Ovary (tissue), 3 donors: ENCODE data around the gene SMAD9.

Experiments used
- CTCF ChIP-seq, 3 donors: fragments of 450-650 bp in 2 of 3; fragments of 200-600 bp in 1 of 3; IDR thresholded peaks; one replicate each; pipeline versions ENCODE4 v1.5.1 to v1.8.0; 2016 to 2022; ENCODE audit warnings: antibody characterized with exemption in 3 of 3, mild to moderate bottlenecking in 1 of 3
- POLR2A ChIP-seq: fragments of 450-650 bp; IDR thresholded peaks from one replicate; pipeline ENCODE4 v1.6.1; 2017; ENCODE audit warnings: antibody characterized with exemption, mild to moderate bottlenecking, moderate library complexity
- donor health status: DM: no; HTN: no; CAD: no.

- TF ChIP-seq CTCF (IDR thresholded peaks at IDR 0.05), result no peak
- no peak for TF ChIP-seq POLR2A
Measured at GRCh38 chr13:36917311-36917710, 2.7 kb downstream of the SMAD9 start.
